GM18873 (cell line): Measurements from ENCODE around the gene ITGB2.

Experiments used
- ATAC-seq: cut with Tn5 transposase; IDR thresholded peaks from one replicate; pipeline ENCODE4 v1.9.1; 2021; ENCODE audit warnings: mild to moderate bottlenecking, moderate library complexity, moderate number of reproducible peaks; ENCODE audit not compliant: unreplicated experiment, low FRiP score

ITGB2 gene

GRCh38 chr21:44898851-44899767, 21.6 kb downstream of the ITGB2 start:
- no peak for ATAC-seq

GRCh38 chr21:44898011-44898488, 22.6 kb downstream of the ITGB2 start:
- no peak for ATAC-seq

GRCh38 chr21:44897326-44898010, 23.2 kb downstream of the ITGB2 start:
- ATAC-seq = no peak

DNA sequence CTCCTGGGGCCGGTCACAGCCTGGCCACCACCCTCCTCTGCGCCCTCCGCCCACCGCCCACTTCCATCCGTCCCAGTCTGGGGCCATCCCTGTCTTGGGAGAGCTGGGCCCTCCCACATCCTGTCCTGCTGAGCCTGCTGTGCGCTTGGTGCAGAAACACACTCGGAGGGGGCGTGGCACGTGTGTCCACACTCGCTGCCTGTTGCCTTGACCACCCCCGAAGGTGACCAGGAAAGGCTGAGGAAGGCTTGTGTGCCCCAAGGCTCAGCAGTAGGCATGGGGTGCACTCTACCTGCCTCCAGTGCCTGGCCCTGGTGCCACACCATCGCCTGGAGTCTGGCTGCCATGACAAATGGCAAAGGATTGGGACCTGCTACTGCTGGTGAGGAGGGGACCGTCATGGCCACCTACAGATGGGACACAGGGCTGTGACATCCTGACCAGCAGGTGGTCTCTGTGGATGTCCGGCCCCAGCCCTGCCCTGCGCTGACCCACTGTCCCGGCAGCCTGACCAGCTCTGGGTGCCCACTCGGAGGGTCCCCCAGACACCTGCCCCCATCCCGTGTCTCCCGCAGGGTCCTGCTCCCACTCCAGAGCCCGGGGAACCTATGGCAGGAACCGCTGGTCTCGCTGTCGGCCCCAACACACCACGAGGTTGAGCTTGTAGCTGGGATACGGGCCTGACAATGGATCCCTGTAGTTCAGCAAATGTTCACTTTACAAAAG, 24.0 kb downstream of the ITGB2 start:
- no peak for ATAC-seq

DNA sequence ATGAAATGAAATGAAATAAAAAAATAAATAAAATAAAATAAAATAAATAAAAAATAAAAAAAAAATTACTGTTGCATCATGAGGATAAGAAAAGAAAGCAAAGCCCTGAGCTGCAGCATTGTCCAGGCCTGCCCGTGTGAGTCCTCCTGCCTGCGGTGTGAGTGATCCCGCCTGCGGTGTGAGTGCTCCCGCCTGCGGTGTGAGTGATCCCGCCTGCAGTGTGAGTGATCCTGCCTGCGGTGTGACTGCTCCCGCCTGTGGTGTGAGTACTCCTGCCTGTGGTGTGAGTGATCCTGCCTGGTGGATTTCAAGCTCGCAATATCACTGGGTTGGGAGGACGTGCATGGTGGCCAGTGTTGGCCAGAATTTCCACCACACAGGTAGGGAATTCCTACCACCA, 24.8 kb downstream of the ITGB2 start:
- ATAC-seq = no peak

GRCh38 chr21:44894687-44895302, 25.9 kb downstream of the ITGB2 start:
- ATAC-seq = no peak

GRCh38 chr21:44893948-44894656, 26.6 kb downstream of the ITGB2 start:
- no peak for ATAC-seq

DNA sequence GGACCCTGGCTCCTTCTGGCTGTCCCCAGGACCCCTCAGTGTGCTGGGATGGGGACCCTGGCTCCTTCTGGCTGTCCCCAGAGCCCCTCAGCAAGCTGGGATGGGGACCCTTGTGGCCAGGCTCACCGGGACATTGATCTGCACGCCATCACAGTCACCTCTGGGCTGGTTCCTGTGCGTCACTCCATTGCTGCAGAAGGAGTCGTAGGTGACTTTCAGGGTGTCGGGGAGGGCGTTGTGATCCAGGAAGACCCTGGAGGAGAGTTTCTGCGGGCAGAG, 27.5 kb downstream of the ITGB2 start:
- ATAC-seq = no peak

DNA sequence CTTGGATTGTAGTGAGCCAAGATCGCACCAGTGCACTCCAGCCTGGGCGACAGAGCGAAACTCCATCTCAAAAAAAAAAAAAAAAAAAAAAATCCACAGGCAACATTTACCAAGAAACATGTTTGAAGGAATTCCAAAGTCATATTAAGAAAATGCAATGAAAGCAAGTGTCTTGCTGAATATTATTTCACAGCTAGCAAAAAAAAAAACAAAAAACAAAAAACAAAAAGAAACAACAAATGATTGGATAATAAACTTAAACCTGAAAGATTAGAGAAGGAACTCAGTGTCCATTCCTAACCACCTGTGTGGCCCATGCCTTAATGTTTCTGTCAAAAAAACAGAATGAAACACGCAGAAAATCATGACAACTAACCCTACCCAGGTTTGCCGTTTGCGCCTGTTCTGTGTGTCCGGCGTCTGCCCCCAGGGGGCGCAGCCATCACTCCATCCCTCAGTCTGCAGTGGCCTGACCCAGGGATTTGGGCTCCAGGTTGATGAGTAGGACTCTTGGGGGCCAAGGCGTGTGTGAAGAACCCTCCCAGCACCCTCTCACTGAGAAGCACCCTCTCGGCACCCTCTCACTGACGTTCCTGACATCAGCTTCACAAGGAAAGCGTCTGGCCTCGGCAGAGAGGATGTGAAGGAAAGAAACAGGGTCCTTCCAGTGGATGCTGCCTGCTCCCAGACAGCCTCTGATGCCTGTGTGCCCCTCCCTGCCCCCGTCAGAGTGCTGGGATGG, 28.0 kb downstream of the ITGB2 start:
- no peak for ATAC-seq

- ATAC-seq = no peak
Observed at GRCh38 chr21:44892095-44892494, 28.6 kb downstream of the ITGB2 start.

GRCh38 chr21:44891631-44892031, 29.1 kb downstream of the ITGB2 start:
- ATAC-seq = no peak

GRCh38 chr21:44890961-44891541, 29.6 kb downstream of the ITGB2 start:
- no peak for ATAC-seq

GRCh38 chr21:44890338-44890931, 30.3 kb downstream of the ITGB2 start:
- ATAC-seq = no peak

DNA sequence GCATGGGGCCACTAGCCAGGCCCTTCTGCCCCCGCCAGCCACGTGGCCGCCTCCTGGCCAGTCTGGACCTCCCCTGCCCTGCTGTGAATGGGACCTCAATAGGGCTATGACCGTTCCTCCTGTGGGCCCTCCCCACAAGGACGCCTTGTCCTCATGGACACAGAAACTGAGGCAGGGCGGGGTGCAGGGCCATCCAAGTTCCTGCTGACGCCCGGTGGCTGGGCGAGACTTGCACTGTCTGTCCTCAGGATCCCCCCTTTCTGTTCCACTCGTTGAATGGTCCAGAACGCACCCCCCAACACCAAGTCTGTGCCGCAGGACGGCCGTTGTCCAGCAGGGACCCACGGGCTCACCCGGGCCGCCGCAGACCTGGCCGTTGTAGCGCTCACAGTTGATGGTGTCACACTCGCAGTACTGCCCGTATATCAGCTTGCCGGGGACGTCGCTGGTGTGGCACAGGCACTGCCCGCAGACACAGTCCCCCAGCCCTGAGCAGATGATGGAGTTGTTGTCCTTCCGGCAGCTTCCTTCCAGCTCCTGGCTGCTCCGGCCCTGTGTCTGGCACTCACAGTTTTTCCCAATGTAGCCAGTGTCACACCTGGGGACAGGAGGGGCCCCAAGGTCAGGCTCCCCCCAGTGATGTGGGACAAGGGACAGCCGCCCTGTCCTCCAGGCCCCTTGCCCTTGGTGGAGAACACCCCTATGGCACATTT, 30.9 kb downstream of the ITGB2 start:
- no peak for ATAC-seq

GRCh38 chr21:44888581-44889550, 31.8 kb downstream of the ITGB2 start:
- no peak for ATAC-seq

GRCh38 chr21:44887807-44888580, 32.7 kb downstream of the ITGB2 start:
- ATAC-seq = no peak
